Tibial artery (tissue), 4 donors: ENCODE results near the gene CHD8.

Experiments used
- DNase-seq, 2 donors: peaks; one replicate each; pipeline ENCODE4 v3.0.0-alpha.2; 2019
- H3K27ac ChIP-seq, 2 donors: fragments of 200-600 bp; sonication (generic) in 1 of 2; 1 replicate in 1 of 2; 2 replicates in 1 of 2; pipeline ENCODE4 v1.5.1; 2018 to 2019; ENCODE audit warnings: mild to moderate bottlenecking in 1 of 2
- H3K27me3 ChIP-seq, 2 donors: fragments of 200-600 bp; sonication (generic) in 1 of 2; one replicate each; pipeline versions ENCODE4 v1.5.1 to v1.6.0; 2016 to 2019
- H3K36me3 ChIP-seq, 3 donors: fragments of 200-600 bp; sonication (generic) in 2 of 3; one replicate each; pipeline ENCODE4 v1.5.1; 2016 to 2019; ENCODE audit warnings: mild to moderate bottlenecking in 2 of 3
- H3K4me1 ChIP-seq, 4 donors: fragments of 200-600 bp; sonication (generic) in 2 of 4; 1 replicate in 3 of 4; 2 replicates in 1 of 4; pipeline ENCODE4 v1.5.1; 2016 to 2019
- H3K4me3 ChIP-seq, 2 donors: fragments of 200-600 bp; sonication (generic) in 1 of 2; 1 replicate in 1 of 2; 2 replicates in 1 of 2; pipeline ENCODE4 v1.5.1; 2018 to 2019; ENCODE audit warnings: mild to moderate bottlenecking in 2 of 2
- H3K9me3 ChIP-seq, 3 donors: fragments of 200-600 bp; sonication (generic) in 1 of 3; one replicate each; pipeline ENCODE4 v1.5.1; 2016 to 2019
- intact Hi-C: fragments of 100-400 bp; cut with DNase I; formaldehyde crosslinking; loops from one replicate; pipeline ENCODE4 v1.15.0; 2023; ENCODE audit warnings: low total_unique reads
- TF ChIP-seq, protein P1 (sequence below), 2 experiments: fragments of 200-600 bp in 1 of 2; fragments of 450-650 bp in 1 of 2; IDR thresholded peaks; one replicate each; pipeline ENCODE4 v1.5.1; 2017 to 2019; ENCODE audit warnings: antibody characterized with exemption in 2 of 2, mild to moderate bottlenecking in 1 of 2, moderate library complexity in 1 of 2

Gene CHD8

DNA sequence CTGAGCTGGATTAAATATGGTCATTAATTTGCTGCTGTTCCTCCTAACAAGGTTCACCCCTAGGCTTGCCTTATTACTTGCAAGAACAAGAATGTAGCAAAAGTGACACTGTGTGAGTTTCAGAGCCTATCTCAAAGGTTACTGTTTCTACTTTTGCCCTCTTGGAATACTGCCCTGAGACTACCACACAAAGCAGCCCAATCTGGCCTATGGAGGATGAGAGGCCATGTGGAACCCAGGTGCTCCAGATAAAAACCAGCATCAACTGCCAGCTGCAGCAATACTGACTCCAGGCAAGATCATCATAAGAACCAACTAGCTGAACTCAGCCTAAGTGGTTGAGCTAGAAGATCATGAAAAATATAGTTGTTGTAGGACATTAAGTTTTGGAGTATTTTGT lies 49.7 kb downstream of the CHD8 start:
- intact Hi-C loops = no loop called here
- no peak overlapping the region for H3K4me3 ChIP-seq

DNA sequence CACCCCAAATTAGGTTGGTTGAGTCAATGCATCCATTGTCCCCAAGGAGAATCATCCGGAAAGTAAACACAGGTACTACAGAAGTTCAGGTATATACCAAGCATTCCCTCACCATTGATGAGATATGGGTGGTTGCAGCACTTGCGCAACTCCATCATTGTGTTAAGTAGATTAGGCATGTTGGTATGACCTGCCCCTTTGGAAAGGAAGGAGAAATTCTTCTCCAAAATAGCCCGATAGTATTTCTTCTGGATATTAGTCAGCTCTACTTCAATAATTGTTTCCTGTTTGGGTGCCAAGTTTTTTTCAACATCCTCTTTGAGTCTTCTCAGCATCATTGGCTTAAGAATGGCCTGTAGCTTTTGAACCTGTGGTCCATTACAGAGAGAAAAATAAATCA lies 50.8 kb downstream of the CHD8 start:
- Histone ChIP-seq H3K9me3 (no peaks in the 10 kb centered on the region), H3K27ac (no peak overlapping the region)
- intact Hi-C loops = no loop called here

More for the DNA sequence above, 49.7 kb downstream of the CHD8 start:
- H3K27ac ChIP-seq = no peak overlapping the region
- no peak for DNase-seq
- no peaks in the 10 kb centered on the region for H3K4me1 ChIP-seq
- H3K36me3 ChIP-seq = peaks cover 98 to 100% (median 99%) of the 10 kb centered on the region in 3 donors
- no peaks in the 10 kb centered on the region for H3K27me3 ChIP-seq
- H3K9me3 ChIP-seq = no peaks in the 10 kb centered on the region
- TF ChIP-seq, protein P1, sequence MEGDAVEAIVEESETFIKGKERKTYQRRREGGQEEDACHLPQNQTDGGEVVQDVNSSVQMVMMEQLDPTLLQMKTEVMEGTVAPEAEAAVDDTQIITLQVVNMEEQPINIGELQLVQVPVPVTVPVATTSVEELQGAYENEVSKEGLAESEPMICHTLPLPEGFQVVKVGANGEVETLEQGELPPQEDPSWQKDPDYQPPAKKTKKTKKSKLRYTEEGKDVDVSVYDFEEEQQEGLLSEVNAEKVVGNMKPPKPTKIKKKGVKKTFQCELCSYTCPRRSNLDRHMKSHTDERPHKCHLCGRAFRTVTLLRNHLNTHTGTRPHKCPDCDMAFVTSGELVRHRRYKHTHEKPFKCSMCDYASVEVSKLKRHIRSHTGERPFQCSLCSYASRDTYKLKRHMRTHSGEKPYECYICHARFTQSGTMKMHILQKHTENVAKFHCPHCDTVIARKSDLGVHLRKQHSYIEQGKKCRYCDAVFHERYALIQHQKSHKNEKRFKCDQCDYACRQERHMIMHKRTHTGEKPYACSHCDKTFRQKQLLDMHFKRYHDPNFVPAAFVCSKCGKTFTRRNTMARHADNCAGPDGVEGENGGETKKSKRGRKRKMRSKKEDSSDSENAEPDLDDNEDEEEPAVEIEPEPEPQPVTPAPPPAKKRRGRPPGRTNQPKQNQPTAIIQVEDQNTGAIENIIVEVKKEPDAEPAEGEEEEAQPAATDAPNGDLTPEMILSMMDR (IDR thresholded peaks at IDR 0.05) = no peak

DNA sequence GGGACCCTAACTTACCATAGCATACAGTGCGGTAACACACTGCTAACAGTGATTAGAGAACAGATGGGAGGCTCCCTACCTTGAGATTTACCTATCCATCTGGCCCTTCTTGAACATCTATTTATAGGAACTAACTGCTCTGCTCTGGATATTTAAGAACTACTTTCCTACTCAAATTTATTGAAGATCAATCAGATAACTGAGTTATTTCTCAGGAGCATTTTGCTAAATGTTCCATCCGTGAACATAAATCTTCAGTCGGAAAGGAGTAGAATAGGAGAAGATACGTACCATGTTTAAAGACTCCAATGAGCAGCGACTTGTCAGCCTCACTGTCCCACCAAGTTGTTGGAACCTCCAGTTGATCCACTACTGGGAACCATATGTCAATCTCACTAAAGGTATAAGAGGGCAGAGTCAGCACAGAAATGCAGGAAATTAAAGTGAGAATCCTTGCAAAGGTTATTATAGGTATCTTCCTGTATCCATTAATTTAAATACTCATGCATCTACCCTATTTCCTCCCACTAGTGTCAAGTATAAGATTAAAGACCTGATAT lies 56.5 kb downstream of the CHD8 start:
- TF ChIP-seq, protein P1 (IDR thresholded peaks at IDR 0.05) = no peak
- intact Hi-C loops = no loop called here
- Histone ChIP-seq H3K27me3 (no peaks in the 10 kb centered on the region), H3K36me3 (peaks cover 97 to 100% (median 99%) of the 10 kb centered on the region in 3 donors), H3K9me3 (no peaks in the 10 kb centered on the region), H3K27ac (no peak overlapping the region), H3K4me3 (no peak overlapping the region), H3K4me1 (no peaks in the 10 kb centered on the region)
- DNase-seq = no peak

More for the DNA sequence above, 50.8 kb downstream of the CHD8 start:
- Histone ChIP-seq H3K4me3 (no peak overlapping the region), H3K4me1 (no peaks in the 10 kb centered on the region), H3K36me3 (peaks cover 98 to 100% (median 99%) of the 10 kb centered on the region in 3 donors), H3K27me3 (no peaks in the 10 kb centered on the region)
- TF ChIP-seq, protein P1 (IDR thresholded peaks at IDR 0.05) = no peak
- no peak for DNase-seq

DNA sequence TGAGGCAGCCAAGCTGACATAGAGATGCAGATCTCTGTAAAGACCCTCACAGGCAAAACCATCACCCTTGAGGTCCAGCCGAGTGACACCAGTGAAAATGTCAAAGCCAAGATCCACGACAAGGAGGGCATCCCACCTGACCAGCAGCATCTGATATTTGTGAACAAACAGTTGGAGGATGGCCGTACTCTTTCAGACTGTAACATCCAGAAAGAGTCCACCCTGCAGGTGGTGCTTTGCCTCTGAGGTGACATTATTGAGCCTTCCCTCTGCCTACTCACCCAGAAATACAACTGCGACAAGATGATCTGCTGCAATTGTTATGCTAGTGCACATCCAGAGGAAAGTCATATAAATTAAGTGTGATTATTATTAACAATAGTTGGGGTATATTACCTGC lies 57.0 kb downstream of the CHD8 start:
- Histone ChIP-seq H3K4me1 (no peaks in the 10 kb centered on the region), H3K4me3 (no peak overlapping the region), H3K27me3 (no peaks in the 10 kb centered on the region), H3K27ac (no peak overlapping the region), H3K9me3 (no peaks in the 10 kb centered on the region), H3K36me3 (peaks cover 98 to 100% (median 99%) of the 10 kb centered on the region in 3 donors)
- TF ChIP-seq, protein P1 (IDR thresholded peaks at IDR 0.05) = no peak
- intact Hi-C loops = no loop called here
- DNase-seq = no peak

DNA sequence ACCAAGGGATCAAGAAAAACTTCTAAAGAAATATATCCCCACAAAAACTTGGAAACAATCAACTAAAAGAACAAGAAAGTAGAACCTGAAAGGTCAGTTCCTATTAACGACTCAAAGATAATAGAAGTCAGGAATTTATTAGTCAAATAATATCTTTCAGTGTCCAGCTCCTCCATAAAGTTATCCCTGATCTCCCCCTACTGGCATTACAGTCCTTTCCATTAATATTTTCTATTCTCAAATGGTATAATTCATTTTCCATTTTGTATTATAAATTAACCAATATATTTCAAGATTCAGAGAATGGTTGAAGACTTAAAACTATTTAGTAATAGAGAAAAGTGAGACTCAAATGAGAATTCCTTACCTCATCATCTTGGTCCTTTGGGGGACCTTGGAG lies 60.5 kb downstream of the CHD8 start:
- Histone ChIP-seq H3K36me3 (peaks cover 95 to 100% (median 99%) of the 10 kb centered on the region in 3 donors), H3K4me3 (no peak overlapping the region), H3K9me3 (no peaks in the 10 kb centered on the region), H3K27me3 (no peaks in the 10 kb centered on the region), H3K27ac (no peak overlapping the region), H3K4me1 (no peaks in the 10 kb centered on the region)
- DNase-seq = no peak
- intact Hi-C loops = no loop called here
- TF ChIP-seq, protein P1 (IDR thresholded peaks at IDR 0.05) = no peak
